GM21717 (cell line): ENCODE measurements around the gene EPHA4.

Experiments used
- ATAC-seq: cut with Tn5 transposase; IDR thresholded peaks from one replicate; pipeline ENCODE4 v1.9.1; 2021; ENCODE audit warnings: mild to moderate bottlenecking, moderate library complexity; ENCODE audit not compliant: unreplicated experiment

EPHA4 gene

GRCh38 chr2:221480163-221480562 lies 91.9 kb downstream of the EPHA4 start:
- no peak for ATAC-seq

- no peak for ATAC-seq
Measured at GRCh38 chr2:221478485-221478863, 93.6 kb downstream of the EPHA4 start.

- no peak for ATAC-seq
Measured at GRCh38 chr2:221477714-221478484, 94.2 kb downstream of the EPHA4 start.

GRCh38 chr2:221476195-221476594 lies 95.9 kb downstream of the EPHA4 start:
- no peak for ATAC-seq

- no peak for ATAC-seq
Measured at GRCh38 chr2:221473451-221473850, 98.7 kb downstream of the EPHA4 start.

GRCh38 chr2:221468317-221468716 lies 103.8 kb downstream of the EPHA4 start:
- ATAC-seq = no peak

GRCh38 chr2:221467610-221468009 lies 104.5 kb downstream of the EPHA4 start:
- ATAC-seq = no peak

- no peak for ATAC-seq
Measured at GRCh38 chr2:221466744-221467143, 105.4 kb downstream of the EPHA4 start.

- ATAC-seq = no peak
Measured at GRCh38 chr2:221465776-221466175, 106.3 kb downstream of the EPHA4 start.

GRCh38 chr2:221464971-221465370 lies 107.1 kb downstream of the EPHA4 start:
- no peak for ATAC-seq

GRCh38 chr2:221463241-221463896 lies 108.7 kb downstream of the EPHA4 start:
- no peak for ATAC-seq

GRCh38 chr2:221461901-221462300 lies 110.2 kb downstream of the EPHA4 start:
- ATAC-seq = no peak

- ATAC-seq = no peak
Measured at GRCh38 chr2:221460136-221460535, 112.0 kb downstream of the EPHA4 start.

- no peak for ATAC-seq
Measured at GRCh38 chr2:221458578-221458977, 113.5 kb downstream of the EPHA4 start.

- no peak for ATAC-seq
Measured at GRCh38 chr2:221455214-221455613, 116.9 kb downstream of the EPHA4 start.

- ATAC-seq = no peak
Measured at GRCh38 chr2:221454459-221455105, 117.5 kb downstream of the EPHA4 start.

GRCh38 chr2:221451862-221452788 lies 120.0 kb downstream of the EPHA4 start:
- ATAC-seq = no peak

- no peak for ATAC-seq
Measured at GRCh38 chr2:221450280-221450679, 121.8 kb downstream of the EPHA4 start.

GRCh38 chr2:221449406-221449805 lies 122.7 kb downstream of the EPHA4 start:
- ATAC-seq = no peak

GRCh38 chr2:221448844-221449390 lies 123.2 kb downstream of the EPHA4 start:
- ATAC-seq = no peak
